HEK293 (cell line): ENCODE measurements around the gene CFAP90.

Experiments
- CTCF ChIA-PET: fragments of 350-600 bp; formaldehyde crosslinking; extraction: SDS; loops from one replicate; lab custom pipeline; 2021; ENCODE audit warnings: antibody characterized with exemption; lab: Yijun Ruan, JAX
- POLR2A ChIA-PET: fragments of 300-600 bp; formaldehyde crosslinking; extraction: SDS; loops from one replicate; lab custom pipeline; 2020; ENCODE audit warnings: antibody characterized with exemption, inconsistent platforms; lab: Yijun Ruan, JAX
- H3K27ac ChIP-seq: fragments of 200-500 bp; sonication (Bioruptor generic); 2 replicates; pipeline ENCODE4 v1.5.1; 2014; ENCODE audit warnings: low read depth, low read length, control low read depth, inconsistent platforms; ENCODE audit errors: extremely low read depth
- H3K36me3 ChIP-seq, 2 experiments: fragments of 200-500 bp in 1 of 2; sonication (Bioruptor generic) in 1 of 2; 1 replicate in 1 of 2; 2 replicates in 1 of 2; pipeline ENCODE4 v1.5.1; 2014 to 2017; ENCODE audit warnings: inconsistent platforms in 2 of 2, low read length in 2 of 2; ENCODE audit not compliant: control insufficient read depth in 2 of 2, insufficient read depth in 1 of 2
- H3K4me1 ChIP-seq: fragments of 200-500 bp; sonication (Bioruptor generic); 2 replicates; pipeline ENCODE4 v1.5.1; 2014; ENCODE audit warnings: mild to moderate bottlenecking, low read length, inconsistent platforms; ENCODE audit not compliant: control insufficient read depth, insufficient read depth
- H3K4me3 ChIP-seq: 2 replicates; pipeline ENCODE4 v1.5.1; 2011; ENCODE audit warnings: low read depth, mild to moderate bottlenecking, control low read depth, low read length, moderate library complexity
- H3K9me3 ChIP-seq: fragments of 200-500 bp; sonication (Bioruptor generic); 2 replicates; pipeline ENCODE4 v1.5.1; 2014; ENCODE audit warnings: low read depth, low read length, inconsistent platforms; ENCODE audit not compliant: control insufficient read depth, insufficient read depth
- ELK4 ChIP-seq: IDR thresholded peaks from 2 replicates; pipeline ENCODE4 v1.6.1; 2011; ENCODE audit warnings: mild to moderate bottlenecking, low read depth, low read length, borderline replicate concordance
- GLIS1 ChIP-seq: fragments of 450-650 bp; formaldehyde crosslinking; IDR thresholded peaks from 2 replicates; pipeline ENCODE4 v1.5.1; 2016; ENCODE audit warnings: missing biosample characterization, missing genetic modification characterization
- GLIS2 ChIP-seq: fragments of 450-650 bp; formaldehyde crosslinking; IDR thresholded peaks from 2 replicates; pipeline ENCODE4 v1.5.1; 2016; ENCODE audit warnings: missing biosample characterization, missing genetic modification characterization
- HIC1 ChIP-seq: fragments of 450-650 bp; formaldehyde crosslinking; IDR thresholded peaks from 2 replicates; pipeline ENCODE4 v1.5.1; 2016; ENCODE audit warnings: missing biosample characterization, missing genetic modification characterization
- HOXC10 ChIP-seq: sonication (generic); formaldehyde crosslinking; IDR thresholded peaks from 2 replicates; pipeline ENCODE4 v1.8.1; 2023; ENCODE audit warnings: mild to moderate bottlenecking, missing genetic modification reagents
- IKZF3 ChIP-seq: fragments of 450-650 bp; IDR thresholded peaks from 2 replicates; pipeline ENCODE4 v1.5.0; 2018; ENCODE audit warnings: missing biosample characterization, mild to moderate bottlenecking, missing genetic modification characterization, moderate library complexity
- KLF1 ChIP-seq: fragments of 450-650 bp; formaldehyde crosslinking; IDR thresholded peaks from 2 replicates; pipeline ENCODE4 v1.5.1; 2016; ENCODE audit warnings: missing biosample characterization, missing genetic modification characterization
- KLF16 ChIP-seq: fragments of 450-650 bp; formaldehyde crosslinking; IDR thresholded peaks from 2 replicates; pipeline ENCODE4 v1.5.1; 2017; ENCODE audit warnings: missing biosample characterization, missing genetic modification characterization
- KLF17 ChIP-seq: fragments of 450-650 bp; formaldehyde crosslinking; IDR thresholded peaks from 2 replicates; pipeline ENCODE4 v1.5.1; 2016; ENCODE audit warnings: missing biosample characterization, missing genetic modification characterization
- KLF7 ChIP-seq: fragments of 450-650 bp; formaldehyde crosslinking; IDR thresholded peaks from 2 replicates; pipeline ENCODE4 v1.5.1; 2016; ENCODE audit warnings: missing biosample characterization, missing genetic modification characterization, borderline replicate concordance
- PBX3 ChIP-seq: sonication (generic); formaldehyde crosslinking; IDR thresholded peaks from 2 replicates; pipeline ENCODE4 v1.8.1; 2022; ENCODE audit warnings: mild to moderate bottlenecking, moderate library complexity, missing genetic modification reagents
- SP7 ChIP-seq: fragments of 450-650 bp; formaldehyde crosslinking; IDR thresholded peaks from 2 replicates; pipeline ENCODE4 v1.5.1; 2016; ENCODE audit warnings: missing biosample characterization, missing genetic modification characterization
- ZBTB20 ChIP-seq: fragments of 450-650 bp; formaldehyde crosslinking; IDR thresholded peaks from 2 replicates; pipeline ENCODE4 v1.5.1; 2016; ENCODE audit warnings: missing biosample characterization, missing genetic modification characterization
- ZBTB7A ChIP-seq: fragments of 450-650 bp; formaldehyde crosslinking; IDR thresholded peaks from 2 replicates; pipeline ENCODE4 v1.5.1; 2016; ENCODE audit warnings: low read depth, missing biosample characterization, missing genetic modification characterization
- ZIC2 ChIP-seq: fragments of 450-650 bp; formaldehyde crosslinking; IDR thresholded peaks from 2 replicates; pipeline ENCODE4 v1.5.1; 2016; ENCODE audit warnings: missing biosample characterization, missing genetic modification characterization
- ZNF202 ChIP-seq: fragments of 450-650 bp; formaldehyde crosslinking; IDR thresholded peaks from 2 replicates; pipeline ENCODE4 v1.5.1; 2016; ENCODE audit warnings: missing biosample characterization, missing genetic modification characterization, borderline replicate concordance
- ZNF221 ChIP-seq: fragments of 450-650 bp; formaldehyde crosslinking; IDR thresholded peaks from 2 replicates; pipeline ENCODE4 v1.5.1; 2017; ENCODE audit warnings: missing biosample characterization, missing genetic modification characterization, borderline replicate concordance
- ZNF26 ChIP-seq: fragments of 450-650 bp; formaldehyde crosslinking; IDR thresholded peaks from 2 replicates; pipeline ENCODE4 v1.5.1; 2016; ENCODE audit warnings: missing biosample characterization, missing genetic modification characterization
- ZNF341 ChIP-seq: fragments of 450-650 bp; formaldehyde crosslinking; IDR thresholded peaks from 2 replicates; pipeline ENCODE4; 2016; ENCODE audit warnings: low read depth, missing biosample characterization, missing genetic modification characterization
- ZNF394 ChIP-seq: fragments of 450-650 bp; formaldehyde crosslinking; IDR thresholded peaks from 2 replicates; pipeline ENCODE4 v1.5.1; 2016; ENCODE audit warnings: missing biosample characterization, missing genetic modification characterization, mild to moderate bottlenecking, moderate library complexity, borderline replicate concordance
- ZNF433 ChIP-seq: fragments of 450-650 bp; formaldehyde crosslinking; IDR thresholded peaks from 2 replicates; pipeline ENCODE4 v1.5.1; 2016; ENCODE audit warnings: missing biosample characterization, missing genetic modification characterization, low read depth
- ZNF585B ChIP-seq: fragments of 450-650 bp; formaldehyde crosslinking; IDR thresholded peaks from 2 replicates; pipeline ENCODE4 v1.5.1; 2016; ENCODE audit warnings: missing biosample characterization, missing genetic modification characterization
- ZNF596 ChIP-seq: fragments of 450-650 bp; IDR thresholded peaks from 2 replicates; pipeline ENCODE4 v1.5.0; 2018; ENCODE audit warnings: missing biosample characterization, mild to moderate bottlenecking, missing genetic modification characterization, moderate library complexity
- ZNF654 ChIP-seq: fragments of 450-650 bp; formaldehyde crosslinking; IDR thresholded peaks from 2 replicates; pipeline ENCODE4 v1.5.1; 2016; ENCODE audit warnings: low read depth, missing biosample characterization, missing genetic modification characterization
- ZNF664 ChIP-seq: fragments of 450-650 bp; formaldehyde crosslinking; IDR thresholded peaks from 2 replicates; pipeline ENCODE4 v1.5.1; 2016; ENCODE audit warnings: missing biosample characterization, missing genetic modification characterization
- ZNF704 ChIP-seq: fragments of 450-650 bp; formaldehyde crosslinking; IDR thresholded peaks from 2 replicates; pipeline ENCODE4 v1.5.1; 2016; ENCODE audit warnings: missing biosample characterization, missing genetic modification characterization
- TF ChIP-seq, protein P1 (sequence below): fragments of 450-650 bp; formaldehyde crosslinking; IDR thresholded peaks from 2 replicates; pipeline ENCODE4 v1.5.1; 2016; ENCODE audit warnings: missing biosample characterization, missing genetic modification characterization, low read depth

Gene CFAP90

DNA sequence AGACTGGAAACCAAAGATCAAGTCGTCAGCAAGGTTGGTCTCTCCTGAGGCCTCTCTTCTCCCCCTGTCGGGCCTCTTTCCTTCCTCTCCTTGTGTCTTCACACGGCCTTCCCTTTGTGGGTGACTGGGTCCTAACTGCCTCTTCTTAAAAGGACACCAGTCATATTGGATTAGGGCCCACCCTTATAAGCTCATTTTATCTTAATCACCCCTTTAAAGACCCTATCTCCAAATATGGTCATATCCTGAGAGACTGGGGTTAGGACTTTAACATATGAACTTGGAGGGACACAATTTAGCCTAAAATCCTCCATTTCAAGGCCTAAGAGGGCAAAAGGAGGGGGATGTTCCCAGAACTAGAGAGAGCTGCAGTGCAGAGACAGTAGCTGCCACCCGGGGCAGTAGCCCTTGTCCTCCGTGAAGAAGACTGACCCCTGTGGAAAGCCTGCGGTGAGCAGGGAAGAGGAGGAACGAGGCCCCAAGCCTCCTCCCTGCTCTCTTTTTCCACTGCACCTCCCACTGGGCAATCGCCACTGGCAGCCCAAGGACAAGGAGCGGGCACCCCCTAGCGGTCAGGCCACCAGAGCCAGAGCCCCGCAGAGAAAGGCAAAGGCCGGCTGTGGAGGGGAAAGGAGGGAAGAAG is 34.9 kb downstream of the CFAP90 start:
- no peak overlapping the region for H3K4me3 ChIP-seq
- peaks cover 3% of the 10 kb centered on the region; the same call in 1 of the 2 replicates for H3K4me1 ChIP-seq
- no peaks in the 10 kb centered on the region for H3K36me3 ChIP-seq
- H3K9me3 ChIP-seq = no peaks in the 10 kb centered on the region
- POLR2A ChIA-PET = interaction anchor here (1.0 kb wide), 1 partner anchor 53 kb away, joined by 3 read pairs; the partner anchor contains the start of genes FASTKD3 and MTRR
- no peak overlapping the region for H3K27ac ChIP-seq
- CTCF ChIA-PET = interaction anchor here (0.6 to 5.2 kb wide), 45 partner anchors 9 to 1607 kb away, joined by 3 to 46 read pairs (median 4); partner anchors contain the start of gene CFAP90
- TF ChIP-seq ZBTB20 (no peak), PBX3 (CRISPR knock-in tag) (no peak), ZBTB7A (no peak), ZNF654 (tag by site-specific recombination) (peak; percentile 84), ZIC2 (tag by site-specific recombination) (peak; percentile 95), GLIS2 (tag by site-specific recombination) (0 out of 2 replicates have a peak, but pooled peaks have one; percentile 23), ZNF202 (tag by site-specific recombination) (no peak), IKZF3 (peak; percentile 64; the same call in 1 of the 2 replicates), KLF17 (tag by site-specific recombination) (peak; percentile 31; the same call in 1 of the 2 replicates), KLF1 (tag by site-specific recombination) (no peak), ZNF394 (tag by site-specific recombination) (no peak), ZNF664 (tag by site-specific recombination) (no peak), ZNF585B (tag by site-specific recombination) (no peak), GLIS1 (peak; percentile 62; the same call in 1 of the 2 replicates), KLF7 (tag by site-specific recombination) (no peak), ZNF704 (tag by site-specific recombination) (no peak), SP7 (tag by site-specific recombination) (0 out of 2 replicates have a peak, but pooled peaks have one; percentile 11), ZNF596 (tag by site-specific recombination) (no peak), ELK4 (no peak; the same call in 1 of the 2 replicates), ZNF433 (tag by site-specific recombination) (no peak), KLF16 (tag by site-specific recombination) (no peak), ZNF26 (tag by site-specific recombination) (no peak), ZNF341 (tag by site-specific recombination) (0 out of 2 replicates have a peak, but pooled peaks have one; percentile 32), HOXC10 (CRISPR knock-in tag) (no peak), HIC1 (no peak), ZNF221 (tag by site-specific recombination) (no peak)
- TF ChIP-seq, protein P1, sequence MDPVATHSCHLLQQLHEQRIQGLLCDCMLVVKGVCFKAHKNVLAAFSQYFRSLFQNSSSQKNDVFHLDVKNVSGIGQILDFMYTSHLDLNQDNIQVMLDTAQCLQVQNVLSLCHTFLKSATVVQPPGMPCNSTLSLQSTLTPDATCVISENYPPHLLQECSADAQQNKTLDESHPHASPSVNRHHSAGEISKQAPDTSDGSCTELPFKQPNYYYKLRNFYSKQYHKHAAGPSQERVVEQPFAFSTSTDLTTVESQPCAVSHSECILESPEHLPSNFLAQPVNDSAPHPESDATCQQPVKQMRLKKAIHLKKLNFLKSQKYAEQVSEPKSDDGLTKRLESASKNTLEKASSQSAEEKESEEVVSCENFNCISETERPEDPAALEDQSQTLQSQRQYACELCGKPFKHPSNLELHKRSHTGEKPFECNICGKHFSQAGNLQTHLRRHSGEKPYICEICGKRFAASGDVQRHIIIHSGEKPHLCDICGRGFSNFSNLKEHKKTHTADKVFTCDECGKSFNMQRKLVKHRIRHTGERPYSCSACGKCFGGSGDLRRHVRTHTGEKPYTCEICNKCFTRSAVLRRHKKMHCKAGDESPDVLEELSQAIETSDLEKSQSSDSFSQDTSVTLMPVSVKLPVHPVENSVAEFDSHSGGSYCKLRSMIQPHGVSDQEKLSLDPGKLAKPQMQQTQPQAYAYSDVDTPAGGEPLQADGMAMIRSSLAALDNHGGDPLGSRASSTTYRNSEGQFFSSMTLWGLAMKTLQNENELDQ (tag by site-specific recombination) = no peak
